Activated T-cell treated with anti-CD3 and anti-CD28 coated beads for 24 hours (primary cell): ENCODE data around the gene PSKH1.

ENCODE experiments used
- DNase-seq: peaks from one replicate; pipeline ENCODE4 v3.0.0-alpha.2; 2020; ENCODE audit warnings: low read depth

PSKH1 gene

GRCh38 chr16:67940446-67941089, 47.5 kb downstream of the PSKH1 start:
- no peak for DNase-seq

GRCh38 chr16:67941469-67942199, 48.6 kb downstream of the PSKH1 start:
- no peak for DNase-seq

- DNase-seq, result no peak
Measured at GRCh38 chr16:67942200-67942509, 49.1 kb downstream of the PSKH1 start.

GRCh38 chr16:67942510-67943255, 49.6 kb downstream of the PSKH1 start:
- DNase-seq, result no peak

GRCh38 chr16:67943256-67943618, 50.2 kb downstream of the PSKH1 start:
- DNase-seq, result no peak

GRCh38 chr16:67943619-67944504, 50.8 kb downstream of the PSKH1 start, which contains the start of gene LCAT:
LCAT (minus strand) TSS chr16:67944120; CDS start chr16:67944101, 19 bp downstream.
- no peak for DNase-seq

- DNase-seq, result no peak
Measured at GRCh38 chr16:67944690-67945391, 51.8 kb downstream of the PSKH1 start.

- no peak for DNase-seq
Measured at GRCh38 chr16:67945392-67945933, 52.4 kb downstream of the PSKH1 start.

- DNase-seq, result no peak
Measured at GRCh38 chr16:67946128-67946569, 53.1 kb downstream of the PSKH1 start.

- no peak for DNase-seq
Measured at GRCh38 chr16:67946966-67947558, 54.0 kb downstream of the PSKH1 start.

GRCh38 chr16:67948015-67948414, 55.0 kb downstream of the PSKH1 start:
- DNase-seq, result no peak

GRCh38 chr16:67949645-67950044, 56.6 kb downstream of the PSKH1 start:
- no peak for DNase-seq

- no peak for DNase-seq
Measured at GRCh38 chr16:67950335-67950843, 57.3 kb downstream of the PSKH1 start.

GRCh38 chr16:67951485-67951884, 58.4 kb downstream of the PSKH1 start:
- no peak for DNase-seq

GRCh38 chr16:67953641-67954375, 60.8 kb downstream of the PSKH1 start:
- DNase-seq, result no peak

GRCh38 chr16:67954421-67955196, 61.6 kb downstream of the PSKH1 start:
- DNase-seq, result no peak

- no peak for DNase-seq
Measured at GRCh38 chr16:67957622-67958021, 64.6 kb downstream of the PSKH1 start.

- DNase-seq, result no peak
Measured at GRCh38 chr16:67959536-67960329, 66.7 kb downstream of the PSKH1 start.
